ENCODE measurements around the gene EXOC4. TPM values are rescaled to one million over a fixed set of nuclear protein-coding genes. Genes with fewer than 3 reads are reported as not detected.

EXOC4 gene
- total RNA-seq, 4 donors from 2014 or later = 82.4 to 204 (median 128) TPM

- WGBS, 2 donors (ENCODE audit: low coverage in 1 of 2) = 95 to 96% methylated on average over 3 to 4 of the region's 4 CpGs
- Histone ChIP-seq H3K27ac (no peak overlapping the region), H3K36me3 (no peaks in the 10 kb centered on the region), H3K4me1 (no peaks in the 10 kb centered on the region), H3K9me3 (no peaks in the 10 kb centered on the region), H3K27me3 (no peaks in the 10 kb centered on the region), H3K4me3 (no peak overlapping the region)
- intact Hi-C loops (cut with DNase I; ENCODE audit: low total_unique reads) = no loop called here
- in situ Hi-C loops (cut with MboI; ENCODE audit: low pct_ligation_motif_present in 1 of 4, low pct_unique_long_range_greater_than_20kb in 1 of 4, low sequenced_read_pairs in 3 of 4) = no loop called here
- no peak for TF ChIP-seq POLR2AphosphoS5 (IDR thresholded peaks at IDR 0.05)
- no peak for TF ChIP-seq CTCF (IDR thresholded peaks at IDR 0.05)
- no peak for TF ChIP-seq POLR2A (IDR thresholded peaks at IDR 0.05)
- DNase-seq = no peak
Measured at GRCh38 chr7:133668296-133669060, 415.6 kb downstream of the EXOC4 start.

- H3K36me3 ChIP-seq = no peaks in the 10 kb centered on the region
- TF ChIP-seq CTCF (IDR thresholded peaks at IDR 0.05) (no peak), POLR2A (IDR thresholded peaks at IDR 0.05) (no peak)
- DNase-seq = no peak
- intact Hi-C loops (cut with DNase I; ENCODE audit: low total_unique reads) = no loop called here
- in situ Hi-C loops (cut with MboI; ENCODE audit: low pct_ligation_motif_present in 1 of 4, low pct_unique_long_range_greater_than_20kb in 1 of 4, low sequenced_read_pairs in 3 of 4) = no loop called here
- H3K4me3 ChIP-seq = no peak overlapping the region
- H3K27me3 ChIP-seq = no peaks in the 10 kb centered on the region
- no peaks in the 10 kb centered on the region for H3K4me1 ChIP-seq
- no peak overlapping the region for H3K27ac ChIP-seq
- H3K9me3 ChIP-seq = no peaks in the 10 kb centered on the region
- WGBS, 2 donors (ENCODE audit: low coverage in 1 of 2) = 75 to 95% methylated on average over 2 to 6 of the region's 6 CpGs
Measured at GRCh38 chr7:133669061-133669455, 416.2 kb downstream of the EXOC4 start.

- 85 to 89% methylated on average over 3 to 5 of the region's 5 CpGs for WGBS, 2 donors (ENCODE audit: low coverage in 1 of 2)
- intact Hi-C loops (cut with DNase I; ENCODE audit: low total_unique reads) = no loop called here
- no peaks in the 10 kb centered on the region for H3K4me1 ChIP-seq
- in situ Hi-C loops (cut with MboI; ENCODE audit: low pct_ligation_motif_present in 1 of 4, low pct_unique_long_range_greater_than_20kb in 1 of 4, low sequenced_read_pairs in 3 of 4) = no loop called here
- DNase-seq = no peak
- H3K9me3 ChIP-seq = no peaks in the 10 kb centered on the region
- no peak overlapping the region for H3K27ac ChIP-seq
- H3K27me3 ChIP-seq = no peaks in the 10 kb centered on the region
- no peaks in the 10 kb centered on the region for H3K36me3 ChIP-seq
- TF ChIP-seq CTCF (IDR thresholded peaks at IDR 0.05) (no peak), POLR2A (IDR thresholded peaks at IDR 0.05) (no peak), EP300 (IDR thresholded peaks at IDR 0.05; ENCODE audit: low read depth) (no peak), POLR2AphosphoS5 (IDR thresholded peaks at IDR 0.05) (no peak)
- no peak overlapping the region for H3K4me3 ChIP-seq
Measured at GRCh38 chr7:133670250-133670649, 417.4 kb downstream of the EXOC4 start.

GRCh38 chr7:133672866-133673265 is 420.0 kb downstream of the EXOC4 start:
- Histone ChIP-seq H3K27me3 (no peaks in the 10 kb centered on the region), H3K4me3 (no peak overlapping the region), H3K36me3 (no peaks in the 10 kb centered on the region), H3K4me1 (no peaks in the 10 kb centered on the region), H3K9me3 (no peaks in the 10 kb centered on the region), H3K27ac (no peak overlapping the region)
- WGBS, 2 donors (ENCODE audit: low coverage in 1 of 2) = 92 to 96% methylated on average over 1 of the region's 1 CpG
- TF ChIP-seq POLR2A (IDR thresholded peaks at IDR 0.05) (no peak), POLR2AphosphoS5 (IDR thresholded peaks at IDR 0.05) (no peak), EP300 (IDR thresholded peaks at IDR 0.05; ENCODE audit: low read depth) (no peak), CTCF (IDR thresholded peaks at IDR 0.05) (no peak)
- in situ Hi-C loops (cut with MboI; ENCODE audit: low pct_ligation_motif_present in 1 of 4, low pct_unique_long_range_greater_than_20kb in 1 of 4, low sequenced_read_pairs in 3 of 4) = no loop called here
- intact Hi-C loops (cut with DNase I; ENCODE audit: low total_unique reads) = no loop called here
- DNase-seq = no peak

All from transverse colon (tissue), 4 donors.